Gastrocnemius medialis (tissue), 4 donors: Measurements from ENCODE around the gene CTNNA2.

Experiments
- CTCF ChIP-seq, 5 experiments: fragments of 450-650 bp in 3 of 5; fragments of 200-600 bp in 2 of 5; sonication (generic) in 2 of 5; IDR thresholded peaks in 4 of 5; conservative IDR thresholded peaks in 1 of 5; 1 replicate in 4 of 5; 2 replicates in 1 of 5; pipeline ENCODE4 v1.5.1; 2016 to 2019; ENCODE audit warnings: antibody characterized with exemption in 5 of 5, mild to moderate bottlenecking in 3 of 5, moderate library complexity in 3 of 5
- POLR2A ChIP-seq, 2 donors: fragments of 450-650 bp; IDR thresholded peaks; one replicate each; pipeline ENCODE4 v1.6.1; 2017; ENCODE audit warnings: antibody characterized with exemption in 2 of 2, mild to moderate bottlenecking in 2 of 2, moderate library complexity in 2 of 2

- no peak for TF ChIP-seq CTCF (IDR thresholded peaks at IDR 0.05 in 4 of 5, conservative IDR thresholded peaks at IDR 0.05 in 1 of 5)
- TF ChIP-seq POLR2A (IDR thresholded peaks at IDR 0.05), result no peak
Observed at GRCh38 chr2:79721061-79721460, 208.2 kb downstream of the CTNNA2 start.
